ENCODE measurements around the gene PSTPIP1. TPM values are rescaled to one million over a fixed set of nuclear protein-coding genes. Genes with fewer than 3 reads are reported as not detected.

The PSTPIP1 gene
- total RNA-seq, 1 donor from 2014 or later, result 13.3 TPM

GRCh38 chr15:77038312-77039216, 43.6 kb downstream of the PSTPIP1 start:
- peaks cover 7% of the 10 kb centered on the region for H3K4me1 ChIP-seq
- no peaks in the 10 kb centered on the region for H3K36me3 ChIP-seq
- DNase-seq (ENCODE audit: extremely low spot score in 2 of 2), result peak in 1 of 2 donors; percentile 70
- H3K4me3 ChIP-seq, result no peak overlapping the region
- intact Hi-C loops (cut with DNase I), result no loop called here
- H3K9me3 ChIP-seq, result no peaks in the 10 kb centered on the region
- no peak overlapping the region for H3K27ac ChIP-seq
- H3K27me3 ChIP-seq, result no peaks in the 10 kb centered on the region
- TF ChIP-seq POLR2AphosphoS5 (IDR thresholded peaks at IDR 0.05; ENCODE audit: insufficient read depth in 1 of 2, low read depth in 1 of 2) (no peak), POLR2A (IDR thresholded peaks at IDR 0.05) (no peak), CTCF (IDR thresholded peaks at IDR 0.05) (no peak)

- peak in 1 of 2 donors; percentile 72 for DNase-seq (ENCODE audit: extremely low spot score in 2 of 2)
- TF ChIP-seq POLR2A (IDR thresholded peaks at IDR 0.05), result no peak
- no peak for TF ChIP-seq CTCF (IDR thresholded peaks at IDR 0.05)
- TF ChIP-seq POLR2AphosphoS5 (IDR thresholded peaks at IDR 0.05; ENCODE audit: insufficient read depth in 1 of 2, low read depth in 1 of 2), result no peak
- no peak overlapping the region for H3K27ac ChIP-seq
- no peaks in the 10 kb centered on the region for H3K27me3 ChIP-seq
- intact Hi-C loops (cut with DNase I), result no loop called here
- H3K9me3 ChIP-seq, result no peaks in the 10 kb centered on the region
- H3K36me3 ChIP-seq, result no peaks in the 10 kb centered on the region
- peaks cover 7% of the 10 kb centered on the region for H3K4me1 ChIP-seq
- no peak overlapping the region for H3K4me3 ChIP-seq
These were observed 44.2 kb downstream of the PSTPIP1 start for GRCh38 chr15:77039217-77039533.

GRCh38 chr15:77039848-77040247, 44.9 kb downstream of the PSTPIP1 start:
- intact Hi-C loops (cut with DNase I), result no loop called here

GRCh38 chr15:77040673-77041072, 45.7 kb downstream of the PSTPIP1 start:
- no peak for DNase-seq (ENCODE audit: extremely low spot score in 2 of 2)
- no peaks in the 10 kb centered on the region for H3K4me1 ChIP-seq
- no peaks in the 10 kb centered on the region for H3K9me3 ChIP-seq
- no peak overlapping the region for H3K27ac ChIP-seq
- no peaks in the 10 kb centered on the region for H3K36me3 ChIP-seq
- intact Hi-C loops (cut with DNase I), result no loop called here
- H3K4me3 ChIP-seq, result no peak overlapping the region
- TF ChIP-seq POLR2A (IDR thresholded peaks at IDR 0.05), result no peak
- TF ChIP-seq POLR2AphosphoS5 (IDR thresholded peaks at IDR 0.05; ENCODE audit: insufficient read depth in 1 of 2, low read depth in 1 of 2), result no peak
- no peak for TF ChIP-seq CTCF (IDR thresholded peaks at IDR 0.05)
- no peaks in the 10 kb centered on the region for H3K27me3 ChIP-seq

More at GRCh38 chr15:77039848-77040247, 44.9 kb downstream of the PSTPIP1 start:
- Histone ChIP-seq H3K9me3 (no peaks in the 10 kb centered on the region), H3K27me3 (no peaks in the 10 kb centered on the region), H3K4me1 (peaks cover 3% of the 10 kb centered on the region), H3K27ac (no peak overlapping the region), H3K4me3 (no peak overlapping the region), H3K36me3 (no peaks in the 10 kb centered on the region)
- no peak for TF ChIP-seq POLR2A (IDR thresholded peaks at IDR 0.05)
- TF ChIP-seq POLR2AphosphoS5 (IDR thresholded peaks at IDR 0.05; ENCODE audit: insufficient read depth in 1 of 2, low read depth in 1 of 2), result no peak
- no peak for TF ChIP-seq CTCF (IDR thresholded peaks at IDR 0.05)
- no peak for DNase-seq (ENCODE audit: extremely low spot score in 2 of 2)

Measured in vagina (tissue), 2 donors.